Cardiac fibroblast (primary cell): ENCODE results near the gene RPA4.
"Not testable (repeated sequence)": the region's sequence is repeated elsewhere in the genome, so short reads cannot be mapped to it uniquely, and the experiment has no call there.

ENCODE experiments used
- DNase-seq, 2 donors: peaks; one replicate each; pipeline versions ENCODE4 v3.0.0 to v3.0.0-alpha.2; 2010; ENCODE audit warnings: low read depth in 2 of 2
- H3K4me3 ChIP-seq, 2 donors: replicated peaks in 1 of 2; 1 replicate in 1 of 2; 2 replicates in 1 of 2; pipeline ENCODE4 v1.5.1; 2011; ENCODE audit warnings: low read depth in 2 of 2, low read length in 2 of 2, mild to moderate bottlenecking in 2 of 2, moderate library complexity in 1 of 2
- CTCF ChIP-seq: IDR thresholded peaks from one replicate; pipeline ENCODE4 v1.5.1; 2011; ENCODE audit warnings: low read depth, mild to moderate bottlenecking, low read length, inconsistent platforms

RPA4 gene, protein sequence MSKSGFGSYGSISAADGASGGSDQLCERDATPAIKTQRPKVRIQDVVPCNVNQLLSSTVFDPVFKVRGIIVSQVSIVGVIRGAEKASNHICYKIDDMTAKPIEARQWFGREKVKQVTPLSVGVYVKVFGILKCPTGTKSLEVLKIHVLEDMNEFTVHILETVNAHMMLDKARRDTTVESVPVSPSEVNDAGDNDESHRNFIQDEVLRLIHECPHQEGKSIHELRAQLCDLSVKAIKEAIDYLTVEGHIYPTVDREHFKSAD

DNA sequence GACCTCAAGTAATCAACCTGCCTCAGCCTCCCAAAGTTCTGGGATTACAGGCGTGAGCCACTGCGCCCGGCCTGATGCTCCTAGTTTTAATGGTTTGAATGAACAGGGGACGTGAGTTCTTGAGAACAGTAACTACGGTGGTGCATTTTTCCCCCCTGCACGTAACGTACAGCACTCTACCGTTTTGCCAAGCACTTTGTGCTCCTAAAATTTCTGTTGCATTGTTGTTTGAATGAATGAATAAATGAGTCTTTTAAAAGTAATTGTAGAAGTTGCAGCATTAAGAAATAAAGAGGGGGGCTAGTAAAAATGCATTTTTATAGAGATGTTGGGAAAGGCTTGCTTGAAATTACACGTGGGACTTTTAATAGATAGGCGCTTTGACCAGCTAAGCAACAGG, at the start of gene RPA4:
RPA4 (plus strand) TSS at position 301 of the 400 bp plus-strand sequence. CDS start 403 bp downstream, outside the sequence.
- no peak for TF ChIP-seq CTCF

DNA sequence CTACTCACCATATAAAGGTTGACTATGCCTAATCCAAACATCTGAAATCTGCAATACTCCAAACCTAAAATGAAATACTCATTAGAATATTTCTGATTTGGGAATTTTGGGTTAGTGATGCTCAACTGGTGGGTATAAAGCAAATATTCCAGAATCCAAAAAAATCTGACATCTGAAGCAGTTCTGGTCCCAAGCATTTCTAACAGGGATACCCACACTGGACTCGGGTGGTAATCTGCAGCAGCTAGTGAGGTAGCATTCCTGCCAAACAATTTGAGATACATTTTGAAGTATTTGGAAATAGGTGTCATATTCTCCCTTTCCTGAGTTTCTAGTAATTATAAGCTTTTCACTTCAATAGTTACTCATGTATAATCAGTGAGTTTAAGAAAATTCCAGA, 49.6 kb upstream of the RPA4 start:
- no peak for DNase-seq
- no peak overlapping the region for H3K4me3 ChIP-seq
- TF ChIP-seq CTCF = no peak

More for the DNA sequence above, at the start of gene RPA4:
- H3K4me3 ChIP-seq = no peak within 1 kb of the TSS
- DNase-seq = no peak

- no peak for TF ChIP-seq CTCF
Measured at GRCh38 chrX:96835660-96836289, 47.9 kb upstream of the RPA4 start.

GRCh38 chrX:96837808-96838207, 45.9 kb upstream of the RPA4 start:
- no peak for TF ChIP-seq CTCF
- DNase-seq = peak; percentile 24 to 25
- no peak overlapping the region for H3K4me3 ChIP-seq

More at GRCh38 chrX:96835660-96836289, 47.9 kb upstream of the RPA4 start:
- H3K4me3 ChIP-seq = no peak overlapping the region
- no peak for DNase-seq

- H3K4me3 ChIP-seq = no peak overlapping the region
- DNase-seq = no peak
- TF ChIP-seq CTCF = no peak
Measured at GRCh38 chrX:96838537-96838936, 45.2 kb upstream of the RPA4 start.

DNA sequence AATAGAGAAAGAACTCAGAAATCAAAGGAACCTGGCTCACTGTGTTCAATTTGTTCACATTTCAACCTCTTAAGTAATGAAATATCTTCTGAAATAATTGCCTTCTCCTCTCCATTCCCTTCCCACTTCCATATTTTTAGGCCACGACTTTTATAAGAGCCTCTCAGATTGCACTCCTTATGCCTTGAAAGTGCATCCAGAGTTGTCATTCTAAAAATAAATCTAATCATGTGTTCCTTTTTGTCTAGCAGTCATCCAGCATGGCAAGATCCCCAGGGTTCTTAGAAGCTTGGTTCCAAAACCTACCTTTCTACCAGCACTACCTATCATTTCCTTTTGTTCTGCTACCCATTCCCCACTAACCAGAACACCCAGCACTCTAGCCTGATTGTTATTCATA, 42.4 kb upstream of the RPA4 start:
- no peak for TF ChIP-seq CTCF
- H3K4me3 ChIP-seq = no peak overlapping the region
- no peak for DNase-seq

DNA sequence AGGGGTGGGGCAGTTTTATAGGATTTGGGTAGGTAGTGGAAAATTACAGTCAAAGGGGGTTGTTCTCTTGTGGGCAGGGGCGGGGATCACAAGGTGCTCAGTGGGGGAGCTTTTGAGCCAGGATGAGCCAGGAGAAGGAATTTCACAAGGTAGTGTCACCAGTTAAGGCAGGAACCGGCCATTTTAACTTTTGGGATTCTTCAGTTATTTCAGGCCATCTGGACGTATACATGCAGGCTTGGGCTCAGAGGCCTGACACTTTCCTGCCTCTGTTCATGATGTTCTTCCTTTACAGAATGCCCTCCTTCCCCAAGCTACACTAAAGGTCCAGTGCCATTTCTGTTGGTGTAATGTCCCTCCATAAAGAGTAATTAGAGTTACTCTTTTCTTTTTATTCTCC, 41.8 kb upstream of the RPA4 start:
- H3K4me3 ChIP-seq, DNase-seq: not testable (repeated sequence)
